Measurements from ENCODE around the gene EPAS1.
A peak's percentile ranks its signal among the peaks of the same experiment; 100 is the strongest.

Gene EPAS1

GRCh38 chr2:46326231-46326980 lies 29.2 kb downstream of the EPAS1 start:
- TF ChIP-seq, protein P1, sequence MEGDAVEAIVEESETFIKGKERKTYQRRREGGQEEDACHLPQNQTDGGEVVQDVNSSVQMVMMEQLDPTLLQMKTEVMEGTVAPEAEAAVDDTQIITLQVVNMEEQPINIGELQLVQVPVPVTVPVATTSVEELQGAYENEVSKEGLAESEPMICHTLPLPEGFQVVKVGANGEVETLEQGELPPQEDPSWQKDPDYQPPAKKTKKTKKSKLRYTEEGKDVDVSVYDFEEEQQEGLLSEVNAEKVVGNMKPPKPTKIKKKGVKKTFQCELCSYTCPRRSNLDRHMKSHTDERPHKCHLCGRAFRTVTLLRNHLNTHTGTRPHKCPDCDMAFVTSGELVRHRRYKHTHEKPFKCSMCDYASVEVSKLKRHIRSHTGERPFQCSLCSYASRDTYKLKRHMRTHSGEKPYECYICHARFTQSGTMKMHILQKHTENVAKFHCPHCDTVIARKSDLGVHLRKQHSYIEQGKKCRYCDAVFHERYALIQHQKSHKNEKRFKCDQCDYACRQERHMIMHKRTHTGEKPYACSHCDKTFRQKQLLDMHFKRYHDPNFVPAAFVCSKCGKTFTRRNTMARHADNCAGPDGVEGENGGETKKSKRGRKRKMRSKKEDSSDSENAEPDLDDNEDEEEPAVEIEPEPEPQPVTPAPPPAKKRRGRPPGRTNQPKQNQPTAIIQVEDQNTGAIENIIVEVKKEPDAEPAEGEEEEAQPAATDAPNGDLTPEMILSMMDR (conservative IDR thresholded peaks at IDR 0.05; ENCODE audit: low read depth, low read length): no peak
- DNase-seq (ENCODE audit: low read depth): peak; percentile 61
- no peak overlapping the region for H3K4me3 ChIP-seq (ENCODE audit: low read depth, low read length)

DNA sequence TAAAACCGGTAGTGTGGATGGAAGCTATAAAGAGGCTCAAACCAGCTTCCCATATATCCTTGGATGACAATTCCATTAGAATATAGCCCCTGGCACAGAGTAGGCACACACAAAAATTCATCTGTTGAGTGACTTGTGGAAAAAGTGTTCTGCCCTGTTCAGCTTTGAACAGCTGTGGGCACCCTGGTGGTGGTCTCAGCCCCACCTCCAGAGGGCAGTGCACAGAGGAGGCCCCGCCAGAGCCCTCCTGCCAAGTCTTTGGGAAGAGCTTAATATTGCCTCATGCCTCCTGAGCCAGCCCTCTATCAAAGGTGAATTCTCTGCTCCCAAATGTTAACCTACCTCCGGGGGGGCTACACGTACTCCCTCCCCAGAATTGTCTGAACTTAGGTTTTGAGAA lies 30.4 kb downstream of the EPAS1 start:
- TF ChIP-seq, protein P1 (conservative IDR thresholded peaks at IDR 0.05; ENCODE audit: low read depth, low read length): peak; percentile 42
- no peak for DNase-seq (ENCODE audit: low read depth)
- H3K4me3 ChIP-seq (ENCODE audit: low read depth, low read length): no peak overlapping the region

DNA sequence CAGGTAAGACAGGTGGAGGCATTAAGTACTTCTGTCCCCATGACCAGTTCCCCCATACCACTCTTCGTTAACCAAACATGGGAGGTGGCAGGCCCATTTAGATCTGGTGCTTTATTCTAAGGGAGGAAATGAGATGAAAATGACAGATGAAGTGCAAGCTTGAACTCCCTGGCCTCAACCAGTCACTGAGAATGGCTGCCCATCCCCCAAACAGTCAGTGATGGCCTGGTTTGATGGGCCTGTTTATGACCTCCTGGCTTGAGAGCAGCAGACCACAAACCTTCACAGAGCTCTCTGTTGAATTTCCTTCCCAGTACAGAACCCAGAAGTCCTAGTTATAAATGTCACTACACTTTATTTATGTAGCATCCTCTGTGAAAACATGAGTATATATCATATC lies 31.1 kb downstream of the EPAS1 start:
- H3K4me3 ChIP-seq (ENCODE audit: low read depth, low read length): no peak overlapping the region
- DNase-seq (ENCODE audit: low read depth): no peak
- TF ChIP-seq, protein P1 (conservative IDR thresholded peaks at IDR 0.05; ENCODE audit: low read depth, low read length): no peak

DNA sequence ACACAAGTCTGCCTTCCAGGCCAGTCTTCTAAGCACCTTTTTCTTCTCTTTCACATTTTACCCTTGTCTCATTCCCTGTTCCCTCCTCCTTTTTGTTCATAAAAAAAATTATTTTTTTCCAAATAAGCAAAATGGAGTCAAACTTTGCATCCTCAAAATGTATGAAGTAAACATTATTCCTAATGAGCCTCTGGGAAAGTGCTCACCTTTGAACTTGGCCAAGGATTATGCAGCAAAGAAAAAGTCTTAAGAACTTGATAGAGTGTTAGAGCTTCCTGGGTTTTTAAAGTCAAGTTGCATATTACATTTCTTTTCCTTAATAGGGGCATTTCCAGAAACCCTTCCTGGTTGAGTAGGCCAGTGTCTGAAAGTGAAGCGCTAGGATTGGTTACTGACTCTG lies 31.6 kb downstream of the EPAS1 start:
- H3K4me3 ChIP-seq (ENCODE audit: low read depth, low read length): no peak overlapping the region
- TF ChIP-seq, protein P1 (conservative IDR thresholded peaks at IDR 0.05; ENCODE audit: low read depth, low read length): no peak
- no peak for DNase-seq (ENCODE audit: low read depth)

GRCh38 chr2:46329340-46329739 lies 32.1 kb downstream of the EPAS1 start:
- no peak overlapping the region for H3K4me3 ChIP-seq (ENCODE audit: low read depth, low read length)
- DNase-seq (ENCODE audit: low read depth): no peak
- TF ChIP-seq, protein P1 (conservative IDR thresholded peaks at IDR 0.05; ENCODE audit: low read depth, low read length): no peak

DNA sequence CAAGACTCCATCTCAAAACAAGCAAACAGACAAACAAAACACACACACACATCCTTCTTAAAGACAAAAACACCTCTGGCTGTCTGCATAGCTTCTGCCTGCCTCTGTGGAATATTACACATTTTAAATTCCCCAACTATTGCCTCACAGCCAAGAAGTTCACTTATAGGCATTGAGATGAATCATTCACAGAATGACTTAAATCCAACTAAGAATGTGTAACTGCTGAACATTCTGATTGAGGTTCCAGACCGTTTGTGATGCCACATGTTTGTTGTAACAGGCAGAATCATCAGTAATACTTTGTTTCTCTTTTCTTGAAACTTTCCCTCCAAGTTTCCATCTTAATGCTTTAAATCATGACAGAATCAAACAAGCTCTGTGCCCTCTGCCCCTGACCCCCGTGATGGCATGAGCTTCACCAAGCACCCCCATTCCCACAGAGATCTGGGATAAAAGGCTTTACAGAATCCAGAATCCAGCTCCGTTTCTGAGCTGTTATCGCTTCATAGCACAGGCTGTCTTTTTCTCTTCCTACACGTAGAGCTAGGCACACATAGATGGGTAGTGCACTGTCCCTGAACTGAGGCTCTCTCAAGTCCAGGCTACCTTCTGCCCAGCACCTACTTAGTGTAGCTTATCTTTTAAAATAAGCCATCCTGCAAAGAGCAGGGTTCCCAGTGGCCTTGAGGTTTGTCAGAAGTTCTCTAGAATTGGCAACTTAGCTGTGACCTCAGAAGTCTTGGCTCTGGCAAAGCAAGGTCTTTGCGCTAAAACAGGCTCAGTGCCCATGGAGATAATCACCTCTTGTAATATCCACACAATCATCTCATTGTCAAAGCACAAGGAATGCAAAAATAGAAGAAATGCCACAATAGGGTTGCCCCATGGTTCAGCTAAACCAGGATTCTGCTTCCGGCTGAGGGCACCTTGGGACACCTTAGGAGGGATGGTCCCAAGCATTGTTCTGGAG lies 32.9 kb downstream of the EPAS1 start:
- peak; percentile 97 for DNase-seq (ENCODE audit: low read depth)
- H3K4me3 ChIP-seq (ENCODE audit: low read depth, low read length): no peak overlapping the region
- TF ChIP-seq, protein P1 (conservative IDR thresholded peaks at IDR 0.05; ENCODE audit: low read depth, low read length): no peak
